Measurements from ENCODE around the gene CACNA2D1. TPM values are rescaled to one million over a fixed set of nuclear protein-coding genes. Genes with fewer than 3 reads are reported as not detected.

The CACNA2D1 gene
- total RNA-seq, 2 donors from 2014 or later: not detected

- Mint-ChIP-seq H3K4me3 (no peak overlapping the region), H3K27me3 (no peaks in the 10 kb centered on the region), H3K27ac (no peak overlapping the region), H3K4me1 (no peaks in the 10 kb centered on the region), H3K36me3 (ENCODE audit: low read depth) (no peaks in the 10 kb centered on the region)
- no peak for DNase-seq
- H3K9me3 ChIP-seq (ENCODE audit: control insufficient read depth, low read length, poor library complexity, severe bottlenecking): no peaks in the 10 kb centered on the region
- ATAC-seq: no peak
Observed at GRCh38 chr7:82294865-82295264, 148.7 kb downstream of the CACNA2D1 start.

GRCh38 chr7:82294382-82294784 is 149.2 kb downstream of the CACNA2D1 start:
- Mint-ChIP-seq H3K4me3 (no peak overlapping the region), H3K36me3 (ENCODE audit: low read depth) (no peaks in the 10 kb centered on the region), H3K27ac (no peak overlapping the region), H3K4me1 (no peaks in the 10 kb centered on the region), H3K27me3 (no peaks in the 10 kb centered on the region)
- ATAC-seq (no peak), DNase-seq (no peak)
- no peaks in the 10 kb centered on the region for H3K9me3 ChIP-seq (ENCODE audit: control insufficient read depth, low read length, poor library complexity, severe bottlenecking)

GRCh38 chr7:82293467-82293866 is 150.1 kb downstream of the CACNA2D1 start:
- Mint-ChIP-seq H3K4me1 (no peaks in the 10 kb centered on the region), H3K27me3 (no peaks in the 10 kb centered on the region), H3K36me3 (ENCODE audit: low read depth) (no peaks in the 10 kb centered on the region), H3K4me3 (no peak overlapping the region), H3K27ac (no peak overlapping the region)
- DNase-seq (no peak), ATAC-seq (no peak)
- no peaks in the 10 kb centered on the region for H3K9me3 ChIP-seq (ENCODE audit: control insufficient read depth, low read length, poor library complexity, severe bottlenecking)

GRCh38 chr7:82291931-82292330 is 151.6 kb downstream of the CACNA2D1 start:
- Mint-ChIP-seq H3K4me1 (no peaks in the 10 kb centered on the region), H3K36me3 (ENCODE audit: low read depth) (no peaks in the 10 kb centered on the region), H3K4me3 (no peak overlapping the region), H3K27ac (no peak overlapping the region), H3K27me3 (no peaks in the 10 kb centered on the region)
- ATAC-seq: no peak
- H3K9me3 ChIP-seq (ENCODE audit: control insufficient read depth, low read length, poor library complexity, severe bottlenecking): no peaks in the 10 kb centered on the region
- no peak for DNase-seq

- Mint-ChIP-seq H3K27ac (no peak overlapping the region), H3K4me3 (no peak overlapping the region), H3K4me1 (no peaks in the 10 kb centered on the region), H3K36me3 (ENCODE audit: low read depth) (no peaks in the 10 kb centered on the region), H3K27me3 (no peaks in the 10 kb centered on the region)
- no peak for DNase-seq
- H3K9me3 ChIP-seq (ENCODE audit: control insufficient read depth, low read length, poor library complexity, severe bottlenecking): no peaks in the 10 kb centered on the region
- ATAC-seq: no peak
Observed at GRCh38 chr7:82289889-82290288, 153.7 kb downstream of the CACNA2D1 start.

GRCh38 chr7:82289152-82289535 is 154.4 kb downstream of the CACNA2D1 start:
- Mint-ChIP-seq H3K36me3 (ENCODE audit: low read depth) (no peaks in the 10 kb centered on the region), H3K27ac (no peak overlapping the region), H3K4me3 (no peak overlapping the region), H3K4me1 (no peaks in the 10 kb centered on the region), H3K27me3 (no peaks in the 10 kb centered on the region)
- DNase-seq: no peak
- no peaks in the 10 kb centered on the region for H3K9me3 ChIP-seq (ENCODE audit: control insufficient read depth, low read length, poor library complexity, severe bottlenecking)
- ATAC-seq: no peak

- Mint-ChIP-seq H3K36me3 (ENCODE audit: low read depth) (no peaks in the 10 kb centered on the region), H3K4me3 (no peak overlapping the region), H3K27me3 (no peaks in the 10 kb centered on the region), H3K27ac (no peak overlapping the region), H3K4me1 (no peaks in the 10 kb centered on the region)
- DNase-seq (no peak), ATAC-seq (no peak)
- no peaks in the 10 kb centered on the region for H3K9me3 ChIP-seq (ENCODE audit: control insufficient read depth, low read length, poor library complexity, severe bottlenecking)
Observed at GRCh38 chr7:82286798-82287140, 156.8 kb downstream of the CACNA2D1 start.

- no peak for ATAC-seq
Observed at GRCh38 chr7:82286096-82286797, 157.3 kb downstream of the CACNA2D1 start.

GRCh38 chr7:82284936-82285519 is 158.5 kb downstream of the CACNA2D1 start:
- no peaks in the 10 kb centered on the region for H3K9me3 ChIP-seq (ENCODE audit: control insufficient read depth, low read length, poor library complexity, severe bottlenecking)
- DNase-seq (no peak), ATAC-seq (no peak)
- no peaks in the 10 kb centered on the region for H3K4me1 Mint-ChIP-seq
- no peaks in the 10 kb centered on the region for H3K27me3 Mint-ChIP-seq
- H3K27ac Mint-ChIP-seq: no peak overlapping the region
- no peaks in the 10 kb centered on the region for H3K36me3 Mint-ChIP-seq (ENCODE audit: low read depth)
- no peak overlapping the region for H3K4me3 Mint-ChIP-seq

More at GRCh38 chr7:82286096-82286797, 157.3 kb downstream of the CACNA2D1 start:
- Mint-ChIP-seq H3K36me3 (ENCODE audit: low read depth) (no peaks in the 10 kb centered on the region), H3K27me3 (no peaks in the 10 kb centered on the region), H3K27ac (no peak overlapping the region), H3K4me3 (no peak overlapping the region), H3K4me1 (no peaks in the 10 kb centered on the region)
- DNase-seq: no peak
- H3K9me3 ChIP-seq (ENCODE audit: control insufficient read depth, low read length, poor library complexity, severe bottlenecking): no peaks in the 10 kb centered on the region

GRCh38 chr7:82275342-82275741 is 168.2 kb downstream of the CACNA2D1 start:
- Mint-ChIP-seq H3K27me3 (no peaks in the 10 kb centered on the region), H3K27ac (no peak overlapping the region), H3K4me1 (no peaks in the 10 kb centered on the region), H3K36me3 (ENCODE audit: low read depth) (no peaks in the 10 kb centered on the region), H3K4me3 (no peak overlapping the region)
- no peaks in the 10 kb centered on the region for H3K9me3 ChIP-seq (ENCODE audit: control insufficient read depth, low read length, poor library complexity, severe bottlenecking)
- ATAC-seq (no peak), DNase-seq (no peak)

GRCh38 chr7:82274681-82275080 is 168.9 kb downstream of the CACNA2D1 start:
- no peaks in the 10 kb centered on the region for H3K4me1 Mint-ChIP-seq
- no peaks in the 10 kb centered on the region for H3K36me3 Mint-ChIP-seq (ENCODE audit: low read depth)
- DNase-seq: no peak
- no peaks in the 10 kb centered on the region for H3K27me3 Mint-ChIP-seq
- no peak overlapping the region for H3K4me3 Mint-ChIP-seq
- no peak overlapping the region for H3K27ac Mint-ChIP-seq
- no peaks in the 10 kb centered on the region for H3K9me3 ChIP-seq (ENCODE audit: control insufficient read depth, low read length, poor library complexity, severe bottlenecking)
- ATAC-seq: no peak

- H3K4me1 Mint-ChIP-seq: no peaks in the 10 kb centered on the region
- no peaks in the 10 kb centered on the region for H3K9me3 ChIP-seq (ENCODE audit: control insufficient read depth, low read length, poor library complexity, severe bottlenecking)
- ATAC-seq (no peak), DNase-seq (no peak)
- no peak overlapping the region for H3K27ac Mint-ChIP-seq
- H3K36me3 Mint-ChIP-seq (ENCODE audit: low read depth): no peaks in the 10 kb centered on the region
- H3K4me3 Mint-ChIP-seq: no peak overlapping the region
- H3K27me3 Mint-ChIP-seq: no peaks in the 10 kb centered on the region
Observed at GRCh38 chr7:82273886-82274285, 169.7 kb downstream of the CACNA2D1 start.

GRCh38 chr7:82270870-82271269 is 172.7 kb downstream of the CACNA2D1 start:
- no peaks in the 10 kb centered on the region for H3K9me3 ChIP-seq (ENCODE audit: control insufficient read depth, low read length, poor library complexity, severe bottlenecking)
- H3K4me1 Mint-ChIP-seq: no peaks in the 10 kb centered on the region
- H3K27ac Mint-ChIP-seq: no peak overlapping the region
- H3K27me3 Mint-ChIP-seq: no peaks in the 10 kb centered on the region
- ATAC-seq: no peak
- H3K36me3 Mint-ChIP-seq (ENCODE audit: low read depth): no peaks in the 10 kb centered on the region
- DNase-seq: no peak
- H3K4me3 Mint-ChIP-seq: no peak overlapping the region

- Mint-ChIP-seq H3K4me3 (no peak overlapping the region), H3K36me3 (ENCODE audit: low read depth) (no peaks in the 10 kb centered on the region), H3K27ac (no peak overlapping the region), H3K27me3 (no peaks in the 10 kb centered on the region), H3K4me1 (no peaks in the 10 kb centered on the region)
- no peaks in the 10 kb centered on the region for H3K9me3 ChIP-seq (ENCODE audit: control insufficient read depth, low read length, poor library complexity, severe bottlenecking)
- DNase-seq (no peak), ATAC-seq (no peak)
Observed at GRCh38 chr7:82268632-82269031, 174.9 kb downstream of the CACNA2D1 start.
